HG03342 (cell line): Measurements from ENCODE around the gene OR6N2.

ENCODE experiments used
- ATAC-seq: cut with Tn5 transposase; IDR thresholded peaks from one replicate; pipeline ENCODE4 v1.9.1; 2021; ENCODE audit warnings: mild to moderate bottlenecking, moderate library complexity; ENCODE audit not compliant: unreplicated experiment

The OR6N2 gene, protein sequence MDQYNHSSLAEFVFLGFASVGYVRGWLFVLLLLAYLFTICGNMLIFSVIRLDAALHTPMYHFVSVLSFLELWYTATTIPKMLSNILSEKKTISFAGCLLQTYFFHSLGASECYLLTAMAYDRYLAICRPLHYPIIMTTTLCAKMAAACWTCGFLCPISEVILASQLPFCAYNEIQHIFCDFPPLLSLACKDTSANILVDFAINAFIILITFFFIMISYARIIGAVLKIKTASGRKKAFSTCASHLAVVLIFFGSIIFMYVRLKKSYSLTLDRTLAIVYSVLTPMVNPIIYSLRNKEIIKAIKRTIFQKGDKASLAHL

DNA sequence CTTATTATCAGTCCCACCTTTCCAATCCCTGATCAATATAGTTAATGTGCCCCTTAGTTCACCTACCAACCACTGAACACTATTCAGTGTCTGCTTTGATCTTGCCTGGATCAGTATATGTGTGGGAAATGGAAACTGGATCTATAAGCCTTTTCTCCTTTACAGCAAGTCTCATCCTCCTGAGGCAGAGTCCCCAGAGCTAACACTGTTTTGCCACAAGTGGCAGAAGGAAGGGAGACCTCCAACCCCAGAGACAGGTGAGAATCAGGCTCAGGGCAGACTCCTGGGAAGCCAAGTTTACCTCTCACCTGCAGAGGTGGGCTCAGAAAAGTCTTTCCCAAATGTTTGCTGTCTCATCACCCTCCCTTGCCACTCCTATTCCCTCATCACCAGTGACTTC, at the start of gene OR6N2:
Gene OR6N2 (minus strand): TSS at position 101 of the 400 bp plus-strand sequence. CDS start 3,569 bp downstream, outside the sequence.
- no peak for ATAC-seq

DNA sequence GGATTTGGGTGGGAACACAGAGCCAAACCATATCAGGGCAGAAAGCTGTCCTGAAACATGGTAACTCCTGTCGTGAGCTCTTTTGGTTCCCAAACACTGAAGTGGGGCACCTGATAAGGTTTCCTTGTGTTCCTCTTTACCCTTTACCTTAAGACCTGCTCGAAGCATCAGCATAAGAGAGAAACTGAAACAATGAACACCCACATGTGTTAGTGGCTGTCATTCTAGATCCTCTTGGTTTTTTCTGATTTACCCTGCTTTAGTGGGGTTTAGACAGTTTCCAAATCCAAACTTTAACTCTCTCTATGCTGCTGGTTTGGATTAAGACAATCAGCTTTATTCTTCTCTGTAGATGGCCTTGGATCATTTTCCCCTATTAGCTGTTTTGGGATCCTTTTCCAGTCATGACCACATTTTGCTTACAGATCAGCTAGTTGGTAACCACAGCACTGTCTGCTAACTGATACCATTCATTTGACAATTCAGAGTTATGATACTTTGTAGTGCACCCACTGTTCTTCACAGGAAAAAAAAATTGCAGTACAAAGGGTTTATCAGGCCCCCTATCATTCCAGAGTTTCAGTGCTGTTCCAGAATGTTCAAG, 49.2 kb upstream of the OR6N2 start:
- peak; percentile 50 for ATAC-seq

DNA sequence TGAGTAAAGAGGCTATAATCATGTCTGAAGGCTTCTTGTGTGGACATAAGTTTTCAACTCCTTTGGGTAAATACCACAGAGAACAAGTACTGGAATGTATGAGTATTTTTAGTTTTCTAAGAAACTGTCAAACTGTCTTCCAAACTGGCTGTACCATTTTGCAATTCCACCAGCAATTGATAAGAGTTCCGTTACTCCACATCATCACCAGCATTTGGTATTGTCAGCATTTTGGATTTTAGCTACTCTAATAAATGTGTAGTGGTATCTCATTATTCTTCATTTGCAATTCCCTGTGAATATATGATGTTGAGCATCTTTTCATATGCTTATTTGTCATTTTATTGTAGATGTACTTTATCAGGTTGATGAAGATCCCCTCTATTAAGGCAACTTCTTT, 40.7 kb upstream of the OR6N2 start:
- ATAC-seq, result no peak

DNA sequence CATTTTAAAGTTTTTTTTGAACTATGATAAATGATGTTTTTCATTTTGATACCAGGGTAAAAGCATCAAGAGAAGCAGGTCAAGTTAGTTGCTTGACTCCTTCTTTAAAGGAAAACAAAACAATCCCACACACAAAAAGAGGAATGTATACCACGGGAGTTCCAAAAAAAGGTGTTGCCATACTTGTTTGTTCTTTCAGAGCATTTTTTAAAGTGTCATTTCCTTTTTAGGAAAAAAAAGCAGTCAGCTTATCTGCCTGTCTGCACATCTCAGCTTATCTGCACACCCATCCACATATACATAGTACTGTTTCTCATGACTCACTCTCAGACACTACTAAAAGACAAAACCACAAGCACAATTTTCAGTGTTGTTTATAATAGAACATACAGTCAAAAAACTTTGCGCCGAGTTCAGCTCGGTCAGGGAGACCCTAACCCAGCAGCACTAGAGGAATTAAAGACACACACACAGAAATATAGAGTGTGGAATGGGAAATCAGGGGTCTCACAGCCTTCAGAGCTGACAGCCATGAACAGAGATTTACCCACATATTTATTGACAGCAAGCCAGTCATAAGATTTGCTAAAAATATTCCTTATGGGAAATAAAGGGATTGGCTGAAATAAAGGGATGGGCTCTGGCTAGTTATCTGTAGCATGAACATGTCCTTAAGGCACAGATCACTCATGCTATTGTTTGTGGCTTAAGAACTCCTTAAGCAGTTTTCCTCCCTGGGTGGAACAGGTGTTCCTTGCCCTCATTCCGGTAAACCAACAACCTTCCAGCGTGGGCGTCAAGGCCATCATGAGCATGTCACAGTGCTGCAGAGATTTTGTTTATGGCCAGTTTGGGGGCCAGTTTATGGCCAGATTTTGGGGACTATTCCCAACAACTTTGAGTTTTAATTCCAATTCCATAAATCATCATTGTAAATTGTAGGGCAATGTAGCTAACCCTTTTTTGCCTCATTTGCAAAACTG, 38.7 kb upstream of the OR6N2 start:
- ATAC-seq, result peak; percentile 74

DNA sequence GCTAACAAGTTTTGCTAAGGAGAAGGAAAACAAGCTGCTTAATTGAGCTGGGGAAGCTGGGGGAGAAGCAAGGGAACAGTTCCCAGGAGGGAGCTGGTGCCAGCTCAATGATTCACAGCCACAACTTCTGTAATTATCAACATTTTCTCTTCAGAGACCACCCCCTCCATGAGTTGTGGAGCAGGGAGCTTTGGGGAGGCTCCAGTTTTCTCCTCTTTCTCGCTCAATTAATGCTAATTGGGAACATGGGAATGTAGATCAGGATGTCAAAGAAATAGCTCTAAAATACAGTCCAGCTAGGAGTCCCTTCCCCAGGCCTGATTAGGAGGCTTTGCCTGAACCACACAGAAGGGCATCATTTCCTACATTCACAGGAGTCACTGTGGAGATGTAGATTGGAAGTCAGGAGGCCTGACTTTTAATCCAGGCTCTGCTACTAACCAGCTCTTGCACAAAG, 38.0 kb upstream of the OR6N2 start:
- ATAC-seq, result no peak

DNA sequence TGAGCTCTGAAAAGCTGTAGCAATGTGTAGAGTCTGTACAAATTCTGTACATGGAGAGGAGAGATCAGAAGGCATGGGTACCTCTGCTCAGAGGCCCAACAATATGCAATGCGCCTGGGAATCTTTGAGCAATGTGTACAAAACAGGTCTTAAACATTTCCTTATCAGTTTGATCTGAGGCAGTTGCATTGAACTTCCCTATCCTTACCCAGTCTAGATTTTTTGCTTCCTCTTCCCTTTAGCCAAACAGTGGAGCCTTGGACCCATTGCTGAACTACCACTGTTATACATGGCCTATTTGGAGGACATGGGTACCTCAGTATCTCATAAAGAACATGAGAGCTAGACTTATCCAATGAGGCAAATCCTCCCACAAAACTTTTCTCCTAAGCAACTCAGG, 37.6 kb upstream of the OR6N2 start:
- ATAC-seq, result no peak

DNA sequence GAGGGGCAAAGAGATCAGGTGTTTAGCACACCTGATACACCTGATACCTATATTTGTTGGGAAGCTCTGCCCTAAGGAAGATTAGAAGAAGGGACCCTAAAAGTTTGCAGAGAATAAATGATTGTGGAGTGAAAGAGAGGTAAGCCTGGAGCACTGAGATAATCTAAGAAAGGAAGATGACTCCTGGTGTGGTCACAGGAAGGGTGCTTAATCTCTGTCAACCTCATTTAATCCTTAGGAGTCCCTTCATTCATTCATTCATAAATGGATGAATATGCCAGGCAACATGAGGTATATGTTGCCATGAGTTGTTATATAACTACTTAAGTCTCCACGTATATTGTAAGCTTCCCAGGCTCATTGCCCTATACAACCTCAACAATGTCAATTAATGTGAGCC, 34.0 kb upstream of the OR6N2 start:
- ATAC-seq, result no peak

DNA sequence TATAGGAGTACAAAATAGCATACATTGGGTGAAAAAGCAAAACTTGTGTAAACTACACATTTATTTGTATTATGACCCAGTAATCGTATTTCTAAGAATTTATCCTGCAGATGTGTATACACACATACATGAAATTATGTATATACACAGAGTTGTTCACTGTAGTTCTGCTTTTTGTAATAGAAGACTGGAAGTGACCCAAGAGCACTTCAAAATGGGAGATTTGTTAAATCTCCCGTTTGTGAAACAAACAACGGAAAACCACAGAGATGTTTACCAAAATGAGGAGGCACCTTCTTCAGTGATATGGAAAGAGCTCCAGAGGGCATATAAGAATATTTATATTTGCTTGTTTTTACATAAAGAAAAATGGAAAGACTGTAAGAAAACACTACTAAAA, 32.2 kb upstream of the OR6N2 start:
- no peak for ATAC-seq

DNA sequence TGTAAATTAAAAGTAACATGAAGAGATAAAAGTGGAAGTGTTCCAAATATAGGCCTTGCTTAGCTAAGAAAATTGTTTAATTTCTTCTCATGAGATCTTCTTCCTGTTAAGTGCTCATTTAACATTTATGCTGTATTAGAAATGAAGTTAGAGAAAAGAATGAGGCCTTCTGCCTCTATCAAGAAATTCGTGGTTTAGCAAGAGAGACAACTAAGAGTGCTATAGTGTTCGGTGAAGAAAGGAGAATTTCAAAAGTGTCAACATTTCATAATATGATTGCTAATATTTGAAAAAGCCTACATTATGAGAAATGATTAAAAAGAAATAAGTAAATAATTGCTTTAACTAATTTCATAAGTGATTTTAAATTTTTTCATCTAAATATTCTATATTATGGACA, 31.3 kb upstream of the OR6N2 start:
- no peak for ATAC-seq

DNA sequence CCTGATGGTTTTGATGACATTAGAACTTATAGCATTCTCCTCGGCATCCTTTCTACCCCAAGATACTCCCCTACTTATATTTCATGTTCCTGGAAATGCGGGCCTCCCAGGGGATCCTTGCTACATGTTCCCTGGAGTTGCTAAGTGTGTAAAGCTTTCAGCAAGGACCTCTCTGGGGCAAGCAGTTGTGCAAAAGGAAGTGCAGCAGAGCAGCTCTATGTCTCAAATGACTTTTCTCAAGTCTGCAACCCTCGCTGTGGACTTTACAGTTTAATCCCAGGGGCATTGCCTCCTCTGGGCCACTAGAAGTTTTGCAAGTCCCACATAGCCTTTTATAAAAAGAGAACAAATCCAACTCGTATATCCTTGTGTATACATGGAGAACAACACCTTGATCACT, 29.3 kb upstream of the OR6N2 start:
- ATAC-seq, result no peak

DNA sequence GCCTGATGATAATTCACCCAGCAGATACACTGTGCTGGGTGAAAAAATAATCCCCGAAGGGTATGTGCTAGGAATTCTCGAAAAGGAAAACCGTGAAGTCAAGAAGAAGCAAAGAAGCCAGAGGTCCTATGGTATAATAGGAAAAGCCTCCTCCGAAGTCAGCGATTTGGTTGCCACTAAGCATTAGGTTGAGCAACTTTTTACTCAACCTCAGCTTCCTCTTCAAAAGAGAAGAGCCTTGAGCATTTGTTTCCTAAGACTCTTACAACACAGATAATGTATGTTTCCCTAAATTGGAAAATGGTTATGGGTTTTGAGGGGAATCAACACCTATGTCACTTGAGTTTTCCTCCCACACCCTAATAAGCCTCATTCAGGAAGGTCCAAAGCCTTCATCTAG, 28.9 kb upstream of the OR6N2 start:
- no peak for ATAC-seq

DNA sequence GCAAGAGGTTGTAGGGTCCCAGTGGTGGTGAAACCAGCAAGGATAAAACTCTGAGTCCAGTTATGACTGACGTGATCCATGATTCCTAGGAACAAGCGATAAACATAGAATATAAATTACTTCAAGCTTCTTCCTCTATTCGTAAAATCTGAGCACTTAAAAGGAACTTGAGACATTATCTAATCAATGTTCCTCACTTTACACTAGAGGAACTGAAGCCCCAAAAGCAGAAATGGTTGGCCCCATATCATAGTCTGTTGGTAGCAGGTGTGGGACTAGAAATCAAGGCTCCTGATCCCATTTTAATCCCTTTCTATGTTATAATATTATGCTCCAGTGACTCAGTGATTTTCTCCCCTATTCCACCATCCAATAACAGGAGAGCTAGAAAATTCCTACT, 28.3 kb upstream of the OR6N2 start:
- no peak for ATAC-seq

DNA sequence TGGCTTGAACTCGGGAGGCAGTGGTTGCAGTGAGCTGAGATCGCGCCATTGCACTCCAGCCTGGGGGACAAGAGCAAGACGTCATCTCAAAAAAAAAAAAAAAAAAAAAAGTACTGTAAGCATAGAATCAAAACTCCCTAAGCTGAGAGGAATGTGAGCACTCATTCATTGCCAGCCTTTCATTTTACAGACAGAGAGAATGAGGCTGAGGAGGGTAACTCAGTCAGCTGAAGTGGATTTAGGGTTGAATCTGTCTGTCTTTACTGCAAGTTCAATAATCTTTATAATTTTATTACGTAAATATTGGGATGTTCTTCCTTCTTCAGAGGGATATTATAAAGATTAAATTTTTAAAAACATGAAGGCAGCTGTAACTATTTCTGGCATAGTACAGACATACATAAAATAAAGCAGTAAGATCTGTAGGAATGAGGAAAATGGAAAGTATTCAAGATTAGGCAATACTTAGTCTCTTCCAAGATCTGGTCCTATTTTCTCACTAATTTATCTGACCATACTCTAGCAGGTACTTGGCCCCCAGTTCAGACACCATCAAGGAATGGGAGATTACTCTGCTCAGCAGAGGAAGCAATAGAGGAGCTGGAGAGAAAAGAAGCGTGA, 26.0 kb upstream of the OR6N2 start:
- ATAC-seq, result no peak

DNA sequence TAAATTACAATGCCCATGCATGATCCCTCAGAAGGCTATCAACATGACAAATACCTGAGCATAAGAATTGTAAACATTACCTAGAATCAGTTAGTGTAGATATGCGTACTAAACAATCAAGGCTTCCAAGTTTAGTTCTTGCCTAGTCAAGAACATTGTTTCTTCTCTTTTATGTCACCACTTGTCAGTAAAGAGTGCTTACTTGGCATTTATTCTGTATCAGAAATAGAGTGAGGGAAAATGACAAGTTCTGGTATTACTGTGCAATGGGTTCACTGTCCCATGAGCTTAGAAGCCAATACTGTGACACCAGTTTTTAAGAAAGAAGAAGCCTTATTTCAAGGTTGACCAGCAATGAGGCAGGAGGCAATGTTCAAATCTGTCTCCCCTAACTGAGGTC, 22.7 kb upstream of the OR6N2 start:
- no peak for ATAC-seq

DNA sequence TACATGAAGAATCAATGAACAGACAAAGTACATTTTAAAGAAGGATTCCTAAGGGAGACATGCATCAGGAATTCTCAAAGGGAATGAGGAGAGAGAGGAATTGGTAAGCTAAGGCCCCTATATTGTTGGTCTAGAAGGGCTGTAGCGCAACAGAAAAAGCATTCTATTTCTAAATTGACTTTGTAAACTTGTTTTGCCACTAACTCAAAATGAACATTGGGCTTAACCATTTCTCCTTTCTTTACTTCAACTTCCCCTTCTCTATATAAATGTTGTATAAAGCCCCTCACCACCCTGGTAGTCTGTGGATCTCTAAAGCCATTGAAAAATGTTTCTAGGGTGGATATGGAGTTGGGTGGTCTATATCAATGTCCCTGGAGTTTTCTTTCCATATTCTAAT, 20.4 kb upstream of the OR6N2 start:
- ATAC-seq, result no peak

DNA sequence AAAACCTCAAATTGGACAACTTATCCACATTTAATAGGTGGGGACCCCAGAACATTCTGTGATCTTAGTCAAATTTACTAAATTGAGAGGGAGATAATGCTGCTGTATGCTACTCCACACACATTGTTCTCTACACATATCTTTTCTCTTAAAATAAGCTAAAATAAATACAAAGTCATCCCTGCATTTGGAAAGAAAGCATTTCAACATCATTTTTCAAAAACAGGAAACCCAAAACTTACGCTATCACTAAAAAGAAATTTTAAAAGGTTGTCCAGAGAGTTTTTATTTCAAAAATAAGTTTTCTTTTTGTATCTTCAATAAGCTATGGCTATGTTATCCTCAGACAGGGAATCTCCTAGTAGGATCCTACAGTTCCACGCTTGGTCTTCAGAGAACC, 19.5 kb upstream of the OR6N2 start:
- no peak for ATAC-seq

DNA sequence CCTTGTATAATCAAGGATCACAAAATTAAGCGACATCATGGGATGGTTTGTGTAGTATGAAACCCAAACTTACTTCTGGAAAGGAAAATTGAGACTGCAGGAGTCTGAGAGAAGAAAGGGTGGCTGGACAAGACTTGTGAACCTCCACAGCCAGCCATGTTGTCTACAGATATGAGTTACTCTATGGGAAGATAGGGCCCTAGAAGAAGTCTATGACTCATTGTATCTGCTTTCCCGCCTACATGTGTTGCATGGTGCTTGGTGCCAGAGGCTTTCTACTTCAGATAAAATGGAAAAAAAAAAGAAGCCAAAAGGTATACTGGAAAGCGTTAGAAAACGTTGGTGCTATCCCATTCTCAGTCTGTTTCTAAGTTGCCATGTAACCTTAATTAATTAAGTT, 18.7 kb upstream of the OR6N2 start:
- ATAC-seq, result no peak

DNA sequence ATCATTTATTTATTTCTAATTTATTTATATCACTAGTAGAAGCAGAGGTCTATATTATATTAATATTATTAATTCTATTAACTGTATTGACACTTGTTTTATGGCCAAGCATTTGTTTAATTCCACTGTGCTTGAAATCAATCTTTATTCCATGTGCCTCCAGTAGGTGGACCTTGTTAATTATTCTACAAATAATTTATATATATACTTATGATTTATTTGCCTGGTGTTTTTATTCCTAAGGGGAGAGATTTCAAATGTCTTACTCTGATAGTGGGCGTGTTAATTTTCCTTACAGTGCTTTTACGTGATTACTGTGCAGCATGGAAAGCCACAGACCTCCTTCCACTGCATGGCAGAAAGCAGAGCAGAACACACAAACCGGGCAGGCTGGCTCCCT, 17.5 kb upstream of the OR6N2 start:
- no peak for ATAC-seq

DNA sequence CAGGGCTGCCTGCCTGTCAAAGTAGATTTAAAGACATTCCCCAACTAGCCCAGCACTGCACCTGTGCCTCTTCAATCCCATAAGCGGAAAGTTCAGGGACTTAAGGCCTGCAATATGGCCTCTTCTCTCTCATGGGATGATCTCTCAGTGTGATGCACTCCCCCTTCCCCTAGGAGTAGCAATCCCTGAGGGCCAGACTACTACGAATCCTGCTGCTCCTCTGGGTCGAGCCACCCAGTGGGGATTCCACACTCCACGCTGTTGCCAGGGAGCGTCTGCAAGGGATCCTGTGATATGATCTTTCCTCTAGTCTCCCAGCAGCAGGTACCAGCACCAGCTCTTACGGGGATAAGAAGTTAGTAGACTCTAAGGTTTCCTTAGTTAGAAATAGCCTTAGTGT, 13.2 kb upstream of the OR6N2 start:
- no peak for ATAC-seq

DNA sequence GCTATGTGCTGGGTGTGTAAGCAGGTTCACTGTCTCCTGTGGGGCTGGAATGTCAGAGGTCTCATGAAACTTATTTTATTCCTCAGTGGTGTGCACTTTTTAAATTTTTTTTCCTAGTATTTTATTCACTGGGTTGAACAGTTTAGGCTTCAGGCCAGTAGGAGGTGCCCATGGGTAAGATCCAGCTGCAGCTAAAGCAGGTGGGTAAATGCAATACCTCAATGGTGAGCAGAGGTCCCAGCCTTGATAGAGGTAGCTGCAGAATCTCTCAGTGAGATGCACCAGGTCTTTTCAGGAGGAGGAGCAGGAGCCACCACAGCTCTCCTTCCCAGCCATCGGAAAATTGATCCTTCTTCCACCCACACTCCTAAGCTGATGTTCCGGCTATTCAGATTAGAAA, 12.6 kb upstream of the OR6N2 start:
- ATAC-seq, result no peak
